HG03135 (cell line): ENCODE measurements around the gene LRPPRC.
"Not testable (repeated sequence)": the region's sequence is repeated elsewhere in the genome, so short reads cannot be mapped to it uniquely, and the experiment has no call there.

Experiments used
- ATAC-seq: cut with Tn5 transposase; IDR thresholded peaks from one replicate; pipeline ENCODE4 v1.9.1; 2021; ENCODE audit warnings: mild to moderate bottlenecking, moderate library complexity; ENCODE audit not compliant: unreplicated experiment

The LRPPRC gene

GRCh38 chr2:43995733-43996533, at the start of gene LRPPRC:
Gene LRPPRC (minus strand): TSS chr2:43995989. CDS start chr2:43995947, 42 bp downstream.
- ATAC-seq = peak; percentile 88

DNA sequence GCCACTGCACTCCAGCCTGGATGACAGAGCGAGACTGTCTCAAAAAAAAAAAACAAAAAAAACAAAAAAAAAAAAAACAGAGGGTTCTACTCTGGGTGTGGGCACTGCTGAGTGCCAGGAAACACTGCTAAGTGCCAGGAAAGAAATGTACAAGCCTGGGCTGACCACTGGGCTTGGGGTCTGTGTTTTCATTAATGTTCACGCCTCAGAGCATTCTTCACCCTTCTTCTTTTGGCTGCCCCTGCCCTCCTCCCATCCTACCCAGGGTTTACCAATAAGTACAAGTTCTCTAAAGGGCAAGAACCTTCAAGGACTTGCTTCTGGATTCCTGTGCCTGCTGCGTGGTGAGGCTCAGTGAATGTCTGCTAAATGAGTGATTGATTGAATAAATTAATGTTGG, 49.3 kb upstream of the LRPPRC start:
- ATAC-seq = no peak

GRCh38 chr2:44044281-44044720, 48.5 kb upstream of the LRPPRC start:
- peak; percentile 96 for ATAC-seq

DNA sequence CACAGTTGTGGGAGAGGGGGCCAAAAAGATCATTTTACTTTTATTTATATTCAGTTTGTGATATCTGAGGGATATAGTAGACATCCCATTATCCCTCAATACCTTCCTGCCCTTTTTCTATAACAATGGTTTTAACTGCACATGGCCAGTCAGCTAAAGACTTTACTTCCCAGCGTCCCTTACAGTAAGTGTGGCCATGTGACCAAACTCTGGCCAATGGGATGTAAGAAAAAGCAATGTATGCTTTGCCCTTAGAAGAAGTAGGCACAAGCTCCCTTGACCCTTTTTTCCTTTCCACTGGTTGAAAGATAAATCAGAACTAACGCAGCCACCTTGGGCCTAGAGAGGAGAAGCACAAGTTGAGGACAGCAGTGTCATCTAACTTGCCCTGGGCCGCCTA, 44.6 kb upstream of the LRPPRC start:
- no peak for ATAC-seq

DNA sequence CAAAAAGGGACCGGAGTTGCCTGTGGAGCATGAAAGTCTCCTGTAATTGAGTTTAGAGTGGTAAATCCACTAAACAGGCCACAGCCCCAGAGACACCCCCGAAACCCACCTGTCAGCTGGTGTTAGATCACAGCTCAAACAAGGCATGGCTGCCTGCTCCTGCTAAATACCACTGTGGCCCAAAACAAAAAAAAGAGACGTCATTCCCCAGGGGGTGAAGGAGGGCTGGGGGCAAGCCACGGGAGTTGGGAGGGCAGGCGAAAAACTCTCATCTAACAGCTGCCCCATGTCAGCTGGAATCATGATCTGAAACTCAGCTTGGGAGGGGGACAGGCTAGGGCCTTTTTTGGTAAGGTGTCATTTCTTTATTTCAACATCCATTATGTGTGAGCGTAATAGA, 42.5 kb upstream of the LRPPRC start:
- ATAC-seq = no peak

DNA sequence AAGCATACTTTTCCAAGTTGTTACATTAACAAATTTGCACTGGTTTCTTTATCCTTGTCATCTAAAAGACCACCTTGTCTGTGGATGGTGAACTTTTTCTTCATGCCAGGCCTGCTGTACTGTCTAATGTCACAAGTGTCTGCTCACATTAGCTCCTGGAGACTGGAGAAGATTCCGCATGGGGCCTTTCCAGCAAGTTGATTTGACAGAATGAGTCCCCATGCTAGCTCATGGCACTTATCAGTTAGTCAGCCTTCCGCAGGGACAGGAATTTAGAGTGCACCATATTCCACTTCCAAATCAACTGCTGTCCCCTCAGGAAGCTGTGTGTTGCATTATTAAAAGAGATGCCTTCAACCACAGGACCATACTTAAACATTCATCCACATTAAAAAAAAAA, 41.4 kb upstream of the LRPPRC start:
- no peak for ATAC-seq

GRCh38 chr2:44033947-44034346, 38.2 kb upstream of the LRPPRC start:
- no peak for ATAC-seq

GRCh38 chr2:44027076-44027475, 31.3 kb upstream of the LRPPRC start:
- not testable (repeated sequence) for ATAC-seq

DNA sequence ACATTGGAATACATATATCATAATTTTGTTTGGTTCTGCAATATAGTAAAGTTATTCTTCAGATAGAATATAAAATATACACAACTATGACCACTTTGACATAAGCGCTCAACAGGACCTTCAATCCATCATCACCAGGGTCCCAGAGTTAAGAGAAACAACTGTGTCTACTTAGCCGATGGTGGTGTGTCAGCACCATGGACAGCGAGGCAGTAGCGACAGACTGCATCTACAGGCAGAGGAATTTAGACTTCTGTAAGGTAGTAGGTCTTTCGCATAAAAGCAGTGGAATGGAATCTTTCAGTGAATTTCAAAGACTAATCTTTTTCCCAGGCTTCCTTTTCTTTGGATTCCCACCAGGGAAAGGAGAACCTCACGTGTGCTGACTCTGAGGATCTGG, 20.5 kb upstream of the LRPPRC start:
- no peak for ATAC-seq

DNA sequence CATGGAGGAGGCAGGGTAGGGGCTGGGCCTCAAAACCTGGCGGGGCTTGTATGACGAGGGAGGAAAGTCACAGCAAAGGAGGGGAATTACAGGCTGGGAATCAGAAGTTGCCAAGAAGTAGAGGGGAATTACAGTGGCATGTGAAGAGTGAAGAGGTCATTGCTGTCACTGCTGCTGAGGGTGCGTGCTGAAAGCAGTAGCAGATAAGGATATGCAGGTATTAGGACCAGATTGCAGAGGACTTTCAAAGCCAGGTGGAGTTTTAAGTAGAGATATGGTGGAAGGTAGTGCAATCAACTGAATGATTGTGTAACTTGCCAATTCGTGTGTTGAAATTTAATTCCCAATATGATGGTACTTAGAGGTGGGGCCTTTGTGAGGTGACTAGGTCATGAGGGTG, 19.4 kb upstream of the LRPPRC start:
- no peak for ATAC-seq

DNA sequence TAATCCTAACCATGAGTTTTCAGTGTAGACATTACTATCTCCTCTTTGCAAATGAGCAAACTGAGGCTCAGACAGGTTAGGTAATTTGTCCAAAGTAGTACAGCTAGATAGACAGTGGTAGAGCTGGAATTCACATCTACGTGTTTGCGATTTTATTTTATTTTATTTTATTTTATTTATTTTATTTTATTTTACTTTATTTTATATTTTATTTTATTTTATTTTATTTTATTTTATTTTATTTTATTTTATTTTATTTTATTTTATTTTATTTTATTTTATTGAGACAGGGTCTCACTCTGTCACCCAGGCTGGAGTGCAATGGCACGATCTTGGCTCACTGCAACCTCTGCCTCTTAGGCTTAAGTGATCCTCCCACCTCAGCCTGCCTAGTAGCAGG, 17.4 kb upstream of the LRPPRC start:
- ATAC-seq = not testable (repeated sequence)

DNA sequence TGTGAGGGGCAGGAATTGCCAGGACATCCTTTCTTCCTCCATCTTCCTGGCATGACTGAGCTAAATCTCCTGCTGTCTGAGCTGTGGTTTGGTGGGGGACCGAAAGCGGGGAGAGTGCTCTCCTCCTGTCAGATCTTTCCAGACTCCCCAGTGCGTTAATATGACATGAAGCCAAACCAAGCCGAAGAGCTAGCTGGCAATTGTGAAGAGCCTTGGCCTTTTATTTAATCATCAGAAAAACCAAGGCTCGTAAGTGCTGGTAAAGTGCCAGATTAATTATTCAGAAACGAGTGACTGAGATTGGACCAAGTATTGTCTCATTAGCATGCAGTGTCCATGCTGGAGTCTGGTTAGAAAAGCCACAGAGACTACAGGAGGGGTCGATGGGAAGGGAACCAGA, 14.5 kb upstream of the LRPPRC start:
- ATAC-seq = no peak

- no peak for ATAC-seq
Measured at GRCh38 chr2:44009136-44009735, 13.4 kb upstream of the LRPPRC start.

GRCh38 chr2:44005846-44006245, 10.1 kb upstream of the LRPPRC start:
- no peak for ATAC-seq

DNA sequence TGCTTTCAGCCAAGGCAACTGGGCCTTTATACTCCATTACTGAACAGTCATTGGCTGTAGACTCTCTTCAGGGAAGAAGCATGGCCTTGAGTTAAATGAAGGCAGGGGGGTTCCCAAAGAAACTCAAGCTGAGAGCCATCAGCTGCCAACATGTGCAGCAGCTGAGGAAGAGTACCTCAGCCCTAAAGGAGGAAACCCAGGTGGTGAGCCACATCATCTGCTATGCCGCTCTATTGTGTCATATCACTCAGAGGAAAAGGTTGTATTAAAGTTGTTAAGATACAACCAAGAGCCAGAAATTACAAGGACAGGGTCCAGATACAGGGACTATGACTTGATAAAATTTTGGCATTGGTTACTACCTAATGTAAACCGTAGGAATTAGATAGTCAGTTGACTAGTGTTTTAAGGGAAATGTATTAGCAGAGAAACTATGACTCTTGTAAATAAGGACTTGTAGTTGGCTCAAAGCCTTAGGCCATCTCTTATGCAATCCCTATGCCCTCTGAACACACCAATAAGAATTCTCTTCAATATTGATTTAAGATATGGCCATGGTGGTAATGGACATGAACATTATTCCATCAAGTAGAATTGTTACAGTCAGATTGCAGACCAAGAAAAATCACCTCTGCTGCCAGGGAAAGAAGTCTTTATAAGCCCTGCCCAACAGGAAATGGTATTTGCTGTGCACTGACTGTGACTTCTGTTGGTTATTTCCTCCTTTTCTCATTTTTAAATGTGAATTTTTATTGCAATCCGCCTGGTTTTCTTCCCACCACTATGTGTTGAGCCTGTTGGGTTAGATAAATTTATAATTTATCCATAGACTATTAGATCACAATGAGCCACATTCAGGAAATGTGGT, 9.2 kb upstream of the LRPPRC start:
- no peak for ATAC-seq

- no peak for ATAC-seq
Measured at GRCh38 chr2:44001716-44002115, 5.9 kb upstream of the LRPPRC start.

DNA sequence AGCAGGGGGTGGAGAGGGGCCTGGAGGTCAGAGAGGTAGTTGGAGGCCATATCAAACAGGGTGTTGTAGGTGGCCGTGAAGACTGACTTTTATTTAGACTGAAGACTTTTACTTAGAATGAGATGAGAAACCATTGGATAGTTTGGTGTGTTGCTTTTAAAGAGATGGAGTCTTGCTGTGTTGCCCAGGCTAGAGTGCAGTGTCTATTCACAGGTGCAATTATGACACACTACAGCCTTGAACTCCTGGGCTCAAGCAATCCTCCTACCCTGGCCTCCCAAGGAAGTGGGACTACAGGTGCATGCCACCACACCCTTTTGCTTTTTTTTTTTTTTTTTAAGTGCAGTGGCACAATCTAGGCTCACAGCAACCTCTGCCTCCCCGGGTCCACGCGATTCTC, 2.5 kb upstream of the LRPPRC start:
- ATAC-seq = no peak

DNA sequence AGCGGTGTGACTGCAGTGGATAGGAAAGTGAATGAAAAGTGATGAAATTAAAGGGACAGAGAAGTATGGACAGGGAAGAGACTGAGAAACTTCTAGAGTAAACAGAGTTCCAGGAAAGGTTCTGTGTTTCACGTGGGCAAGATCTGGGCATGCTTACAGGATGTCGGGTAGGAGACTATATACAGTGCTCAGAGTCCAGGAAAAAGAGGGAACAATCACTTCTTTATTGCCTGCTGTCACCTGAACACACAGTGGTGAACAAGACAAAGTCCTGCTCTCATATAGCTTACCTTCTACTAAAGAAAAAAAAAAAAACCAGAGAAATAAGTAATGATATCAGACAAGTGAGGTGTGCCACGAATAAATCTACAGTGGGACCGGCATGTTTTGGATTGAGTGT, 2.4 kb downstream of the LRPPRC start:
- no peak for ATAC-seq

DNA sequence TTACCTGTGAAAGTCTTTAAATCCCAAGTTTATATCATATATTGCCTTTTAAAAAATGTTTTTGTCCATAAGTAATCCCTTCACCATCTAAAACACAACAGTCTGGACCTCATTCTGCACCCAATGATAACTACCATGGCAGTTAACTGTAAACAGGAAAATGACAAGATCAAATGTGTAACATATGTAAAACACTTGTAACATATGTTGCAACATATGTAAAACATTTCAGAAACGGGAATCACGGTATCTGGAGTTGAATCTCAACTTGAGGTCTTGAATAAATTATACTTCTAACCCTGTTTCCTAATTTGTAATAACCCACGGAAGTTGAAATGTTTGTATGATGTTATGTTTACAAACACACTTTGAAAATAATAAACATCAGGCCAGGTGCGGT, 6.2 kb downstream of the LRPPRC start:
- ATAC-seq = no peak

GRCh38 chr2:43986600-43986999, 9.2 kb downstream of the LRPPRC start:
- ATAC-seq = no peak

DNA sequence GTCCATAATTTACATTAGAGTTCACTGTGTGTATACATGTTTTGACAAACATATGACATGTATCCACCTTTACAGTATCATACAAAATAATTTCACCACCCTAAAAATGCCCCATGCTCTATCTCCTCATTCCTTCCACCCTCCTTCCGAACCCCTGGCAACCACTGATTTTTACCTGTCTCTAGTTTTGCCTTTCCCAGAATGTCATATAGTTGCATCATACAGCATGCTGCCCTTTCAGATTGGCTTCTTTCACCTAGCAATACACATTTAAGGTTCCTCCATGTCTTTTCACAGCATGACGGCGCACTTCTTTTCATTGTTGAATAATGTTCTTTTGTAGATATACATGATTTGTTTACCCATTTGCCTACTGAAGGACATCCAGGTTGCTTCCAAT, 10.4 kb downstream of the LRPPRC start:
- no peak for ATAC-seq

DNA sequence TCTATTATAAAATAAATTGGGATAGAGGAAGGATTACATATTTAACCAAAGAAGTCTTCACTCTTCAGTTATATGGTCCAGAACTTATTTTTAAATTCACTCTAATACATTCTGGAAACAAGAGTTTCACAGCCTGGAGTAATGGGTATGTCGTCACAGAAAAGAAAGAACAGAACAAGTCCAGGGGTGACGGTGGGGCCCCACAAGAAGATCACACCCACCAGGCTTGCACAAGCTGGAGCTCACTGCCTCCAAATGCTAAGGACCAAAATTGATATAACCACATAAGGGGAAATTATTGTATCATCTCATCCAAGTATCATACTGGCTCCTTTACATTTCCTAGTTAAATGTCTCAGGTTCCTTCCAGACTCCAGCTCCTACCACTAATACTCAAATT, 11.3 kb downstream of the LRPPRC start:
- ATAC-seq = no peak
